ENCODE measurements around the gene THOC5.

The THOC5 gene

GRCh38 chr22:29553351-29554224 lies at the start of gene THOC5 (continued):
- TF ChIP-seq BCL6B (tag by site-specific recombination; IDR thresholded peaks at IDR 0.05) (no peak), ZNF335 (tag by site-specific recombination; conservative IDR thresholded peaks at IDR 0.05) (peak; percentile 93), ZNF660 (tag by site-specific recombination; IDR thresholded peaks at IDR 0.05) (peak; percentile 92), GLIS1 (tag by site-specific recombination; IDR thresholded peaks at IDR 0.05) (peak; percentile 89), ZNF521 (tag by site-specific recombination; IDR thresholded peaks at IDR 0.05) (no peak), ZNF2 (tag by site-specific recombination; IDR thresholded peaks at IDR 0.05) (peak; percentile 80; the same call in 1 of the 2 replicates), ZNF488 (tag by site-specific recombination; IDR thresholded peaks at IDR 0.05) (0 out of 2 replicates have a peak, but pooled peaks have one; percentile 39), ZNF398 (tag by site-specific recombination; IDR thresholded peaks at IDR 0.05) (no peak), ZNF350 (tag by site-specific recombination; IDR thresholded peaks at IDR 0.05) (no peak), ZNF473 (tag by site-specific recombination; IDR thresholded peaks at IDR 0.05) (no peak), ZNF341 (tag by site-specific recombination; IDR thresholded peaks at IDR 0.05; ENCODE audit: low read depth) (peak; percentile 95), PRDM10 (tag by site-specific recombination; IDR thresholded peaks at IDR 0.05) (0 out of 2 replicates have a peak, but pooled peaks have one; percentile 29), ZNF596 (tag by site-specific recombination; IDR thresholded peaks at IDR 0.05) (no peak), ZNF785 (tag by site-specific recombination; IDR thresholded peaks at IDR 0.05) (no peak), ZNF311 (tag by site-specific recombination; IDR thresholded peaks at IDR 0.05; ENCODE audit: borderline replicate concordance) (no peak), ZNF585B (tag by site-specific recombination; IDR thresholded peaks at IDR 0.05) (0 out of 2 replicates have a peak, but pooled peaks have one; percentile 21), ZNF645 (tag by site-specific recombination; IDR thresholded peaks at IDR 0.05) (no peak), SP7 (tag by site-specific recombination; IDR thresholded peaks at IDR 0.05) (peak; percentile 80), ZNF23 (tag by site-specific recombination; IDR thresholded peaks at IDR 0.05; ENCODE audit: borderline replicate concordance) (no peak; the same call in 1 of the 2 replicates), ZNF292 (tag by site-specific recombination; IDR thresholded peaks at IDR 0.05; ENCODE audit: borderline replicate concordance, low read depth) (no peak), ZNF76 (tag by site-specific recombination; IDR thresholded peaks at IDR 0.05; ENCODE audit: borderline replicate concordance, low read depth) (peak; percentile 50; the same call in 1 of the 2 replicates), ZNF658 (tag by site-specific recombination; IDR thresholded peaks at IDR 0.05) (no peak), ZNF133 (tag by site-specific recombination; IDR thresholded peaks at IDR 0.05) (no peak), ZBTB6 (tag by site-specific recombination; IDR thresholded peaks at IDR 0.05) (no peak), ZBTB48 (tag by site-specific recombination; IDR thresholded peaks at IDR 0.05) (0 out of 2 replicates have a peak, but pooled peaks have one; percentile 22), ZNF37A (tag by site-specific recombination; IDR thresholded peaks at IDR 0.05) (no peak), ZNF768 (tag by site-specific recombination; IDR thresholded peaks at IDR 0.05) (no peak)

All from HEK293 (cell line).